Stimulated activated naive CD8-positive, alpha-beta T cell treated with anti-CD3 and anti-CD28 coated beads, Interleukin-15, Interleukin-2, amounts not matched to agents 100 ng/mL and 50 ng/mL, for 24 hours (primary cell): ENCODE data around the gene OTOGL.
"Not testable (repeated sequence)": the region's sequence is repeated elsewhere in the genome, so short reads cannot be mapped to it uniquely, and the experiment has no call there.

ENCODE experiments used
- H3K27ac Mint-ChIP-seq: one replicate; pipeline ENCODE4 v1.8.0; 2021; ENCODE audit warnings: mild to moderate bottlenecking, mixed read lengths
- H3K27me3 Mint-ChIP-seq: one replicate; pipeline ENCODE4 v1.8.0; 2021; ENCODE audit warnings: mixed read lengths
- H3K36me3 Mint-ChIP-seq: one replicate; pipeline ENCODE4 v1.8.0; 2021; ENCODE audit warnings: low read depth, mixed read lengths
- H3K4me1 Mint-ChIP-seq: one replicate; pipeline ENCODE4 v1.8.0; 2021; ENCODE audit warnings: low read depth, mixed read lengths
- H3K4me3 Mint-ChIP-seq: one replicate; pipeline ENCODE4 v1.8.0; 2021; ENCODE audit warnings: mild to moderate bottlenecking, mixed read lengths
- H3K9me3 Mint-ChIP-seq: one replicate; pipeline ENCODE4 v1.8.0; 2021; ENCODE audit warnings: mixed read lengths

Gene OTOGL

DNA sequence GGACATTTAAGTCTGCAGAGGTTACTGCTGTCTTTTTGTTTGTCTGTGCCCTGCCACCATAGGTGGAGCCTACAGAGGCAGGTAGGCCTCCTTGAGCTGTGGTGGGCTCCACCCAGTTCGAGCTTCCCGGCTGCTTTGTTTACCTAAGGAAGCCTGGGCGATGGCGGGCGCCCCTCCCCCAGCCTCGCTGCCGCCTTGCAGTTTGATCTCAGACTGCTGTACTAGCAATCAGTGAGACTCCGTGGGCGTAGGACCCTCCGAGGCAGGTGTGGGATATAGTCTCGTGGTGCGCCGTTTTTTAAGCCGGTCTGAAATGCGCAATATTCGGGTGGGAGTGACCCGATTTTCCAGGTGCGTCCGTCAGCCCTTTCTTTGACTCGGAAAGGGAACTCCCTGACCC lies 150.2 kb downstream of the OTOGL start:
- not testable (repeated sequence) for H3K9me3 Mint-ChIP-seq, H3K27ac Mint-ChIP-seq, H3K36me3 Mint-ChIP-seq, H3K4me1 Mint-ChIP-seq, H3K27me3 Mint-ChIP-seq, H3K4me3 Mint-ChIP-seq

DNA sequence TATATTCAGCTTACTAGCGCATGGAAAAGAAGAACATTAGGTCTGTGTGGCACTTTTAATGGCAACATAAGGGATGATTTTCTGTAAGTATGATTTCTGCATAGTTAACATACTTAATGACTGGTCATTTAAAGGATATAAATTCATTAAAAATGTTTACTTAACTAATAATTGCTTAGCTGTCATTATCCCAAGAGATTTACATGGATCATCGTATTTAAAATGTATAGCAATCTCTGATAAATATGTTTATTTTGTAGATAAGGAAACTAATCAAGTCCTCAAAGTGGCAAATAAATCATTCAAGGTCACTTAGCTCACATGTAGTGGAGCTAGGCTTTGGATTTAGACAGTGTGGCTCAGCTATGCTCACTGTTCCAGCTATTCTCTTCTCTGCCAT lies 158.6 kb downstream of the OTOGL start:
- Mint-ChIP-seq H3K9me3 (no peaks in the 10 kb centered on the region), H3K27ac (no peak overlapping the region), H3K4me1 (no peaks in the 10 kb centered on the region), H3K36me3 (no peaks in the 10 kb centered on the region), H3K27me3 (peaks cover 13% of the 10 kb centered on the region), H3K4me3 (no peak overlapping the region)

DNA sequence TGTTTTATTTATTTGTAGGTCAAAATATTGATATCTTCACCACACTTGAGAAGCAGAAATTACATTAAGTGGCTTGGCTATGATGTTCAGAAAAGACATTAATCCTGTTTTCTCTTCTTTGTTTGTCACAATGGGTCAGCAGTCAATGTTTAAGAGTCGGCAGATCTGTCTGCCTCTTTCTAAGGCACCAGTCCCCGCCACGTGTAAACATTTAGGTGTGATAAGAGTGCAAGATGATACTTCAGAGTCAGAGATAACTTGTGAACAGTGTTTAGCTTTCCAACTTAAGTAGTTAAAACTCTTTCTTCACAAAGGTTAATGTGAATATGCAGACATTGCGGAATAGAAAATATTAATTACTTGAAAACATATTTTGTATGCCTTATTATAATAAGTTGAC lies 160.9 kb downstream of the OTOGL start:
- no peaks in the 10 kb centered on the region for H3K36me3 Mint-ChIP-seq
- peaks cover 18% of the 10 kb centered on the region for H3K27me3 Mint-ChIP-seq
- H3K9me3 Mint-ChIP-seq: no peaks in the 10 kb centered on the region
- H3K4me1 Mint-ChIP-seq: no peaks in the 10 kb centered on the region
- H3K4me3 Mint-ChIP-seq: no peak overlapping the region
- H3K27ac Mint-ChIP-seq: no peak overlapping the region

DNA sequence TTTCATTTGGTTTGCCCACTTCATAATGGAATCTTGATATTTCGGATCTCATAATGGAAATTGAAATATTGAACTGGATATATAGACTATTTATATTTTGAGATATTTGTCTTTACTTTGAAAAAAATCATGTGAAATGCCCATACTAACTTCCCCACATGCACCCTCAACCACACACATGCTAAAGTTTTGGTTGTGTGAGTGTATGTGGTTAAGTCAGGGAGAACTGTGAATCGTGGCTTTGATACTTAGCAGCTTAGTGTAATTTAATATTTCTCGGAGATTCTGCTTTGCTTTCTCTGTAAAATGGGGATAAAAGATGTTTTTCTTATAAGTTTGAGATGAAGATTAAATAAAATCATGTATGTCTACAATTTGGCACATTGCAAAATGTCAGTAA lies 162.1 kb downstream of the OTOGL start:
- Mint-ChIP-seq H3K36me3 (no peaks in the 10 kb centered on the region), H3K27me3 (peaks cover 23% of the 10 kb centered on the region), H3K9me3 (no peaks in the 10 kb centered on the region), H3K4me1 (no peaks in the 10 kb centered on the region), H3K4me3 (no peak overlapping the region), H3K27ac (no peak overlapping the region)

DNA sequence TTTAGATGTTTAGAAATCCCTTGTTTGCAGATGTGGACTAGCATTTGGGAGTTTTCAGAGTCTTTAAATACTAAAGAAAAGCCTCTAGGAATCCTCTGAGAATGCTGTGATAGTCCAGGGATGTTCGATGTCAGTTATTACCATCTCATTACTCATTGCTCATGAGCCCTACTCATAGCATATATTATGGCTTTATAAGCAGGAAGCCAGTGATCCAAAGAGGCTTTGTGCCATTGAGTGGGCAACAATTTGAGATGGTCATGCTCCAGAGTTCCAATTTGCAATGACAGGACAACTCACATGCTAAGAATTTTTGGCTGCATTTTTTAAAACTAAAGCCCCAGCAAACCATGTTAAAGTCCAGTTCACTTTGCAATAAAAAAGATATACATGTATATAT lies 163.0 kb downstream of the OTOGL start:
- Mint-ChIP-seq H3K4me3 (no peak overlapping the region), H3K27ac (no peak overlapping the region), H3K4me1 (no peaks in the 10 kb centered on the region), H3K36me3 (no peaks in the 10 kb centered on the region), H3K9me3 (no peaks in the 10 kb centered on the region), H3K27me3 (peaks cover 23% of the 10 kb centered on the region)

DNA sequence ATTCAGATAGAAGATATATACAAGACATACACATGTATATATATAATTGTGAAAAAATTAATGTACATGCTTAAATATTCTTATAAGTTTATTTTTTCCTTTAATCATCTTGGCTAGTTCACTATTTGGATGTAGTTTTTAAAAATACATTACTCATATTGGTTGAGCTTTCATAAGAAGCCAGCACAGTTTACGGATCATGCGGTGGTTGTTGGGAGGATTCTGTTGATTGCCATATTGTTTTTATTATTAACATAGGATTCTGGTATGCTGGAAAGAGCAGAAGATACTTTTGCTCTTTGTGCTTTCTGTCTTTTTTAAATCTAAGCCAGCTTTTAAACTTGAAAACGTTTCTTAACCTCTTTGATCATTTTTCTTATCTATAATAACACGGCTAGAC lies 163.4 kb downstream of the OTOGL start:
- Mint-ChIP-seq H3K4me3 (no peak overlapping the region), H3K27me3 (peaks cover 22% of the 10 kb centered on the region), H3K36me3 (no peaks in the 10 kb centered on the region), H3K27ac (no peak overlapping the region), H3K4me1 (no peaks in the 10 kb centered on the region), H3K9me3 (no peaks in the 10 kb centered on the region)

DNA sequence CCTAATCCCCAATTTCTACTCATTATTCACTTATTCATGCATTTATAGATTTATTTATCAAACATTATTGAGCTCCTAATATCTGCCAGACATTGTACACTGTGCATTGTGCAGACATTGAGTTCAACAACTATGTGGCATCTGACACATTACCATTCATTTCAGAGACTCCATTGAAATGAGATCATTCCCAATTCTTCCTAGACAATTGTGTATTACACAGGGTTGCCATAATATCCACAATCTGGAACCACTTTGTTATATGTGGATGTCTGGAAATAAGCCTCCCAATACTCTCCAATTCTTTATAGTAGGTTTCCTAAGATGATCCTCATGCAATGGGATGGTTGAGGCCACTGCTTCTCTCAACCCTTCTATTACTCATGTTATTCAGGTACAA lies 165.0 kb downstream of the OTOGL start:
- H3K4me3 Mint-ChIP-seq: no peak overlapping the region
- H3K27ac Mint-ChIP-seq: no peak overlapping the region
- H3K27me3 Mint-ChIP-seq: peaks cover 18% of the 10 kb centered on the region
- H3K4me1 Mint-ChIP-seq: no peaks in the 10 kb centered on the region
- no peaks in the 10 kb centered on the region for H3K36me3 Mint-ChIP-seq
- H3K9me3 Mint-ChIP-seq: no peaks in the 10 kb centered on the region

DNA sequence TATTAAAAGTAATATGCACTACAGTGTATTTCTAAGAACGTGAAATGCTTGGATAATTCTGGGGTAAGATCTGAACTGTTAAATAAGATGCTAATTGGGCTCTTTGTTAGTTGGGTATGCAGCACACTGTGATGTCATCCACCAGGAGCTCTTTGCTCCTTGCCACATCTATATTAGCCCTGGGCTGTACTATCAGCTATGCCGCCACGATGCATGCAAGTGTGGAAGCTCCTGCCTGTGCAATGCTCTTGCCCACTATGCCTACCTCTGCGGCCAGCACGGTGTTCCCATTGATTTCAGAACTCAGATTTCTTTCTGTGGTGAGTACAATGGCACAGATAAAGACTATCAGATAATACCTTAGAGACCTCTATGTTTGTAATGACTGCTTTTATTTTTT lies 165.6 kb downstream of the OTOGL start:
- H3K4me3 Mint-ChIP-seq: no peak overlapping the region
- no peak overlapping the region for H3K27ac Mint-ChIP-seq
- H3K4me1 Mint-ChIP-seq: no peaks in the 10 kb centered on the region
- no peaks in the 10 kb centered on the region for H3K9me3 Mint-ChIP-seq
- H3K27me3 Mint-ChIP-seq: peaks cover 18% of the 10 kb centered on the region
- H3K36me3 Mint-ChIP-seq: no peaks in the 10 kb centered on the region

DNA sequence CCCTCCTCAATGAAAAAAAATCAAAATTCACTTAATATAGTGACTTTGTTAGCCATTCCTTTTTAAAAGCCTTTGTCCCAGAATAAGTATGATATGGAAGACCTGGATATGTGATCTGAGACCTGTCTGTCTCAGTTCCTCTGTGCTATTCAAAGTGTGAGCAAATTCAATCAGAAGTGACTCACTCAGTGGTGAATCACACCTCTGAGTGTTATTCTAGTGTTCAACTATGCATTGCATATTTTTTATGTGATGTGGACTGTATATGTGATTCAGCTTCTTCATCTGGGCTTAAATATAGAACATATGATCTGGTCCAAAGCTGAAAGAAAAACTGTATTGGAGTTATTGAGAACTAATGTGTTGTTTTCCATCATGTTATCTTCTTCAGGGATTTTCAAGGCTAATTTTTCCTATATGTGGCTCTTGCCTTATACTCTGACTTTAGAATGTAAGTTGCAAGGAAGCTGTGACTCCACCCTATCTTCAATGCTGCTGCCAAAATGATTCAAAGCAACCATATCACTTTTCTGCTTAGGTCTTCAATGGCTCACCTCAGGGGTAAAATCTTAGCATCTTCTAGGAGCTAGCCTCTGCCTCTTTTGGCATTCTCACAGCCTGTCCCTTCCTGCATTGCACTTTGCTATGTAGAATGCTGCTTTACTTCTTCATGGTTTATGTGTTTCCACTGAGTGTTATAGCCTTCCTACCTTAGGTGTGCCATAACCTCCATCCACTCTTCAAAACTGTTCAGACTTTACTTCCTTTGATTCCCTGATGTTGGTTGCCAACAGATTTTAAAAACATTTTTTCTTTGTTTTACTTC lies 169.8 kb downstream of the OTOGL start:
- Mint-ChIP-seq H3K4me3 (no peak overlapping the region), H3K4me1 (no peaks in the 10 kb centered on the region), H3K27ac (no peak overlapping the region), H3K9me3 (no peaks in the 10 kb centered on the region), H3K36me3 (no peaks in the 10 kb centered on the region), H3K27me3 (peaks cover 11% of the 10 kb centered on the region)

DNA sequence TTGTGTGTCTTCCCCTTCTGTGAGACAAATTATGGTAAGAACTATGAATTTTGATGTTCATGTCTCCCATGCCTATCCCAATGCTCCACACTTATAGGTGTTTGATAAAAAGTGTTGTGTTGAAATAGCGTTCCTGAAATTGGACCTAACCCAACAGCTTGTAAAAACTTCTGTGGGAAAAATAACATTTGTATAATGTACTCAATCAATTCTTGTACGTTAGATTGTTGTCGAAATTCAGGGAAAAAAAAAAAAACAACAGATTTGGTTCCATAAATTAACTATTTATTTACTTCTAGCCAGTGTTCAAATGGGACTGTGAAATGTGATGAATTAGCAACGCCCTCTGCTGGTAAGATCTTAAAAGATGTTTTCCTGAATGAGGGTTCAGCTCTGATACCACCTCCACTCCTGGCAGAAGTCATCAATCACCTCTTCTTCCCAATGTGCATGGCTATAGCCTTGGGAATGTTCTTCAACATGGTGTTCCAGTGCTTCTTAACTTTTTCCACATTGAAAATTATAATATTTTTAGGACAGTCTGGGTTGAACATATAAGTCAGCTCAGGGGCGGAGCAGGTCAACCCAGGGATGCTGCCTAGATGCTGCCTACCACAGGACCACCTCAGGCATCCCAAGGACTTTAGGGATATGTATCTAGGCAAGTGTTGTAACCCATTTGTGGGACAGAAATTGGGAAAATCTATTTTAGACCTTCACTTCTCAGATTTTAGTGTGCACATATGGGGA lies 170.6 kb downstream of the OTOGL start:
- no peak overlapping the region for H3K4me3 Mint-ChIP-seq
- H3K27ac Mint-ChIP-seq: no peak overlapping the region
- H3K4me1 Mint-ChIP-seq: no peaks in the 10 kb centered on the region
- no peaks in the 10 kb centered on the region for H3K36me3 Mint-ChIP-seq
- H3K9me3 Mint-ChIP-seq: no peaks in the 10 kb centered on the region
- peaks cover 8% of the 10 kb centered on the region for H3K27me3 Mint-ChIP-seq

DNA sequence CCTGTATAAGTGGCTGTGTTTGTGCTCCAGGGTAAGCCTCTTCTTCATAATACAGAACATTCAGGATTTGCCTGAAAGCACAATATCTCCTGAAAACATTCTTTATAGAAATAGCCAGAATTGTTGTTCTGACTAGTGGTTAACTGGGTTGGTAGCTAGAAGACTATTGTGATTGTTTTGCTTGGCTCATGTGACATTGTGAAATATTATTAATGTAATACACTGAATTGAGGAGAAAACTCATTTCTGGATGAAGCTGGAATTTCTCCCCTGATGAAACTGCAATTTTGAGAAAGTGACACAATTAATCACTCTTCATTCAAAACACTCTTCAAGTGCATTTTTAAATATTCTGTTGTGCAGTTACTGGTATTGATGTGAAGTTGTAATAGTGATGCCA lies 172.4 kb downstream of the OTOGL start:
- no peak overlapping the region for H3K4me3 Mint-ChIP-seq
- peaks cover 2% of the 10 kb centered on the region for H3K27me3 Mint-ChIP-seq
- H3K4me1 Mint-ChIP-seq: no peaks in the 10 kb centered on the region
- no peaks in the 10 kb centered on the region for H3K36me3 Mint-ChIP-seq
- no peaks in the 10 kb centered on the region for H3K9me3 Mint-ChIP-seq
- no peak overlapping the region for H3K27ac Mint-ChIP-seq

DNA sequence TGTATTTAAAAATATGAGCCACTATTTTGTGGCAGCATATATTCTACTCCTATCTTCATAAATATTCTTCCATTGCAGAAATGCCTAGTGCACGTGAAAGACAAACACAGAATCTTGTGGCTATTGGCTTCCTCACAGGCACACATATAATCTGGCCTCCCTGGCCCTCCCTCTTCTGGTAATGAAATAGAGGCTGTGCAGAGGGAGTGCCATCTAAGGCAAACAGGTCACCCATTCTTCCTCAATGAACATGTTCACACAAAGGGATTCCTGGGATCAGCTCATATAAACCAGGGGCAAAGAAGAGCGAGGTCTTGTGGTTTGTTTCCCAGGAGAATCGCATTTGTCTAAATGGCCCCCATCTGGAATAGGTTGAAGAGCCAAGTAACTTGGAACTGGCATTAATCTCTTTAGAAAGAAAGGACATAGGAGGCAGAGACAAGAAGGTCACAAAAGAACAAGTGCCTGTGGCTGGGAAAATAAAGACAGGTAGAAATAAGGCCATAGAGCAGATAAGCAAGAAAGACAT lies 173.1 kb downstream of the OTOGL start:
- Mint-ChIP-seq H3K4me3 (no peak overlapping the region), H3K27ac (no peak overlapping the region), H3K27me3 (no peaks in the 10 kb centered on the region), H3K36me3 (no peaks in the 10 kb centered on the region), H3K4me1 (no peaks in the 10 kb centered on the region), H3K9me3 (no peaks in the 10 kb centered on the region)

DNA sequence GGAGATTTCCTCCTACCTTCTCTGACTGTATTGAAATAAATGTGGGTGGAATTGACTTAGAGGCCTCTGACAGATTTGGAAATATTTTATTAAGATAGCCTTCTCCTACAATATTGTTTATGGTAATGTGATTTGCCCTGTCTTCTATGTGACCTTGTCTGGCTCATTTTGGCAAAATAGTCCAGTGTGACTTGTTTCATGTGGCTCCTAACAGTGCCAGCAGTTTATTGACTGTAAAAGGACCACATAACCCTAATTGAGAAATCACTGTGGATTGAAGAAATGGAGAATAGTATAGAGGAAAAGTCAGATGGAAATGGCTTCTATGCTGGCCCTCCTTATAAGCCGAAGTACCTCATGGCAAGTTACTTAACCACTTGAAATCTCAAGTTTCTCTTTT lies 173.8 kb downstream of the OTOGL start:
- Mint-ChIP-seq H3K9me3 (no peaks in the 10 kb centered on the region), H3K4me3 (no peak overlapping the region), H3K36me3 (no peaks in the 10 kb centered on the region), H3K4me1 (no peaks in the 10 kb centered on the region), H3K27me3 (no peaks in the 10 kb centered on the region), H3K27ac (no peak overlapping the region)

DNA sequence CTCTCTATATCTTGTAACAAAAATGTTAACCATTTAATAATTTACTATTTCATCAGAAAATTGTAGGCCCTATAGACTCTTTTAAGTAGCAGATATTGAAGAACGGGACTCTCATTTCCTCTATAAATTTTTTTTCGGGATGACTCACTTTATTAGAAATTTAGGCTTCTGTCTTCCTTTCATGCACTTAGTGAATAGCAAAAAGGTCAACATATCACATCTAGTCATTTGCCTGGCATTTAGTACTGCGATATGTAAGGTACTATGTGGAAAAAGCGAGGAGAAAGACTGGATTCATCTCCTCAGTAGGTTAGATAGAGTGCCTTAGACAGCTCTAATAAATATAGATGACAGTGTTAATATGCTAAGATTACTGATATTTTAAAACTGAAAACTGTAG lies 178.4 kb downstream of the OTOGL start:
- H3K36me3 Mint-ChIP-seq: no peaks in the 10 kb centered on the region
- H3K4me3 Mint-ChIP-seq: no peak overlapping the region
- no peak overlapping the region for H3K27ac Mint-ChIP-seq

DNA sequence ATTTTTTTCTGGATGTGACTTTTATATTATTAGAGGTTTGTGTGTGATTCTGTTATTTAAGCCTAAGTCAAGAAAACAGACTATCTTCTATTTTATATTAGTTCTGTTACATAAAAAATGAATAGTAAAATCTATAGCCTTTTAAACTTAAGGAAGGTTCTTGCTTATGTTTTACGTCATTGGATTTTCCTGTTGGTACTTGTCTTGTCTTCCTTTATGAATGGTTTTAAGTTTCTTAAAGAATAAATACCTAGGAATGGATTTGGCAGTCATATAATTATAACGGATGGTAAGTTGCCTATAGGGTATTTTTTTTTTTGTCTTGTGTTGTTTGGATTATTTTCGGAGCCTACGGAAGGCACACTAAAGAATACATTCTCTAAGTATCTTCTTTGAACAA lies 182.9 kb downstream of the OTOGL start:
- Mint-ChIP-seq H3K27me3 (no peaks in the 10 kb centered on the region), H3K27ac (no peak overlapping the region), H3K4me1 (no peaks in the 10 kb centered on the region), H3K36me3 (no peaks in the 10 kb centered on the region), H3K9me3 (no peaks in the 10 kb centered on the region), H3K4me3 (no peak overlapping the region)

More for the DNA sequence above, 178.4 kb downstream of the OTOGL start:
- no peaks in the 10 kb centered on the region for H3K27me3 Mint-ChIP-seq
- no peaks in the 10 kb centered on the region for H3K9me3 Mint-ChIP-seq
- no peaks in the 10 kb centered on the region for H3K4me1 Mint-ChIP-seq
